ENCODE results near the gene LAMA2. TPM values are rescaled to one million over a fixed set of nuclear protein-coding genes. Genes with fewer than 3 reads are reported as not detected.

The LAMA2 gene
- polyA plus RNA-seq, 1 of the 3 experiments (the other 2 are of a cell fraction), result 0.92 TPM

DNA sequence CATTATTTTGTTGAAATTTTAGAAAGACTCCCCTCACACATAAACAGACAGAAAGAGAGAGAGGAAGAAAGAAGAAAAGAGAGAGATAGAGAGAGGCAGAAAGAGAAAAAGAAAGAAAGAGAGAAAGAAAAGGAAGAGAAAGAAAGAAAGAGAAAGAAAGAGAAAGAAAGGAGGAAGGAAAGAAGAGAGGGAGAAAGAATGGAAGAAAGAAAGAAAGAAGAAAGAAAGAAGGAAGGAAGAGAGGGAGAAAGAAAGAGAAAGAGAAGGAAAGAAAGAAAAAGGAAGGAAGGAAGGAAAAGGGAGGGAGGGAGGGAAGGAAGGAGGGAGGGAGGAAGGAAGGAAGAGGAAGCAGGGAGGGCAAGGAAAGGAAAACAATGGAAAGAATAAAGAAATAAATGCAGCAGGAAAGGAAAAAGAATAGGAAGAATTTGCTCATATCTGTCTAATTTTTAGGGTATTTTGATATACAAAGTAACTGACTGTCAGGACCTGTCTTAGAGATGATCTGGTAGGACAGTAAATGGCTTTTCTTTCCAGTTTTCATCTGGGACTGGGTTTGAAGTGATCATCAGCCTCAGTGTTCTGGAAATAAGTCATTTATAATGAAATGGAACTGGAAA is 325.6 kb downstream of the LAMA2 start:
- no peak for DNase-seq

DNA sequence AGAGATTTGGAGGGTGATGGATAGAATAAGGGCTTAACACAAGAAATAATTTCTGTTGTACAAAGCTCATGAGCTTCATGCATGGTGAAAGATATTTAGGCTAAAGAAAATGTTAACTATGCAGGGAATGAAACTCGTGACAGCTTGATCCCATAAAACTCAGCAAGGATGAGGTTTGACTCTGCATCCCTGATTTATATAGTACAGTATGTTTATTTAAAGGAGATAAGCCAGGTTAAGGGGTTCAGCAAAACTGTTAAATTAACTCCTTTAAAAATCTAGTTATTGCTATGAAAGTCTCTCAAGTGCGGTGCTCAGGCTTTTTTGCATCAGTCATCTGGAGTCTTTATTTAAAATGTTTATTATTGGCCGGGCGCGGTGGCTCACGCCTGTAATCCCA is 326.4 kb downstream of the LAMA2 start:
- no peaks in the 10 kb centered on the region for H3K9me2 ChIP-seq
- no peak overlapping the region for H3K9ac ChIP-seq
- H3K27me3 ChIP-seq (ENCODE audit: insufficient read depth), result no peaks in the 10 kb centered on the region; the same call in 1 of the 2 replicates
- H3K27ac ChIP-seq (ENCODE audit: low read depth in 2 of 2, low read length in 1 of 2), result no peak overlapping the region
- no peak overlapping the region for H3K4me2 ChIP-seq
- H3K36me3 ChIP-seq (replicated peaks in 1 of 2; ENCODE audit: control insufficient read depth in 1 of 2, insufficient read depth in 2 of 2, low read length in 1 of 2), result no peaks in the 10 kb centered on the region
- no peaks in the 10 kb centered on the region for H3K9me3 ChIP-seq
- CTCF ChIA-PET, result no interaction called here
- DNase-seq, result no peak
- no peaks in the 10 kb centered on the region for H3F3A ChIP-seq (replicated peaks; ENCODE audit: insufficient read depth)
- no peak overlapping the region for H3K4me3 ChIP-seq (ENCODE audit: low read depth in 2 of 2, low read length in 1 of 2)
- H2AFZ ChIP-seq (ENCODE audit: low read depth), result no peak overlapping the region
- no peak for TF ChIP-seq FOSL2 (IDR thresholded peaks at IDR 0.05; ENCODE audit: borderline replicate concordance, low read depth)
- no peaks in the 10 kb centered on the region for H3K79me2 ChIP-seq (ENCODE audit: insufficient read depth)
- no peaks in the 10 kb centered on the region for H4K20me1 ChIP-seq (ENCODE audit: insufficient read depth)
- POLR2A ChIA-PET, result no interaction called here
- 64% methylated on average over 6 of the region's 6 CpGs for WGBS (ENCODE audit: low lambda C conversion rate)
- no peaks in the 10 kb centered on the region; a peak in 1 of 4 replicates for H3K4me1 ChIP-seq (ENCODE audit: control insufficient read depth in 1 of 2, insufficient read depth in 2 of 2, low read depth in 1 of 2, low read length in 1 of 2)

More for the DNA sequence above, 325.6 kb downstream of the LAMA2 start:
- Histone ChIP-seq H3K9ac (no peak overlapping the region), H3K27ac (ENCODE audit: low read depth in 2 of 2, low read length in 1 of 2) (no peak overlapping the region), H4K20me1 (ENCODE audit: insufficient read depth) (no peaks in the 10 kb centered on the region), H3K4me3 (ENCODE audit: low read depth in 2 of 2, low read length in 1 of 2) (no peak overlapping the region), H3K9me2 (no peaks in the 10 kb centered on the region), H2AFZ (ENCODE audit: low read depth) (no peak overlapping the region), H3K9me3 (no peaks in the 10 kb centered on the region), H3K4me1 (ENCODE audit: control insufficient read depth in 1 of 2, insufficient read depth in 2 of 2, low read depth in 1 of 2, low read length in 1 of 2) (no peaks in the 10 kb centered on the region; a peak in 1 of 4 replicates), H3K36me3 (replicated peaks in 1 of 2; ENCODE audit: control insufficient read depth in 1 of 2, insufficient read depth in 2 of 2, low read length in 1 of 2) (no peaks in the 10 kb centered on the region), H3K27me3 (ENCODE audit: insufficient read depth) (no peaks in the 10 kb centered on the region; the same call in 1 of the 2 replicates), H3F3A (replicated peaks; ENCODE audit: insufficient read depth) (no peaks in the 10 kb centered on the region), H3K4me2 (no peak overlapping the region), H3K79me2 (ENCODE audit: insufficient read depth) (no peaks in the 10 kb centered on the region)
- ChIA-PET POLR2A (no interaction called here), CTCF (interaction anchor here (0.6 kb wide), 1 partner anchor 217 kb away, joined by 3 read pairs; no protein-coding TSS in a partner anchor)
- TF ChIP-seq FOXJ3 (CRISPR knock-in tag; IDR thresholded peaks at IDR 0.05) (no peak), POLR2AphosphoS5 (IDR thresholded peaks at IDR 0.05; ENCODE audit: low read depth, low read length) (no peak), USF1 (IDR thresholded peaks at IDR 0.05; ENCODE audit: borderline replicate concordance, low read depth) (no peak), TEAD4 (IDR thresholded peaks at IDR 0.05; ENCODE audit: borderline replicate concordance, insufficient read depth) (no peak), RCOR1 (IDR thresholded peaks at IDR 0.05; ENCODE audit: low read length) (no peak), MXI1 (IDR thresholded peaks at IDR 0.05; ENCODE audit: low read depth, low read length) (no peak), USF2 (IDR thresholded peaks at IDR 0.05; ENCODE audit: borderline replicate concordance, low read depth, low read length) (no peak), CHD2 (IDR thresholded peaks at IDR 0.05; ENCODE audit: low read length, partially characterized antibody) (no peak), EP300 (IDR thresholded peaks at IDR 0.05; ENCODE audit: borderline replicate concordance in 1 of 2, low read depth in 1 of 2, low read length in 1 of 2) (no peak), GABPA (IDR thresholded peaks at IDR 0.05; ENCODE audit: low read depth) (no peak), TCF12 (IDR thresholded peaks at IDR 0.05) (no peak), MEF2A (IDR thresholded peaks at IDR 0.05; ENCODE audit: borderline replicate concordance, low read depth) (no peak), NFIC (IDR thresholded peaks at IDR 0.05; ENCODE audit: borderline replicate concordance) (no peak), EZH2phosphoT487 (IDR thresholded peaks at IDR 0.05; ENCODE audit: borderline replicate concordance, low read depth) (no peak), SMC3 (IDR thresholded peaks at IDR 0.05; ENCODE audit: low read depth, low read length) (no peak), PBX3 (IDR thresholded peaks at IDR 0.05) (no peak), FOXM1 (IDR thresholded peaks at IDR 0.05; ENCODE audit: low read depth) (no peak)

Data from SK-N-SH (cell line).